Measurements from ENCODE around the gene MYO1E. TPM values are rescaled to one million over a fixed set of nuclear protein-coding genes. Genes with fewer than 3 reads are reported as not detected.
A peak's percentile ranks its signal among the peaks of the same experiment; 100 is the strongest.

The MYO1E gene
- total RNA-seq, 2 donors from 2014 or later: 252 to 329 TPM

GRCh38 chr15:59352189-59352588 lies 20.5 kb downstream of the MYO1E start:
- no peak overlapping the region for H3K9ac ChIP-seq (ENCODE audit: low read depth in 2 of 2, low read length in 2 of 2)
- H3K27ac ChIP-seq: no peak overlapping the region
- H3K4me3 ChIP-seq: no peak overlapping the region
- no peak for DNase-seq
- no peaks in the 10 kb centered on the region for H3K27me3 ChIP-seq
- no peaks in the 10 kb centered on the region for H3K9me3 ChIP-seq
- intact Hi-C loops (cut with DNase I): no loop called here
- no peaks in the 10 kb centered on the region for H3K36me3 ChIP-seq
- TF ChIP-seq, protein P1, sequence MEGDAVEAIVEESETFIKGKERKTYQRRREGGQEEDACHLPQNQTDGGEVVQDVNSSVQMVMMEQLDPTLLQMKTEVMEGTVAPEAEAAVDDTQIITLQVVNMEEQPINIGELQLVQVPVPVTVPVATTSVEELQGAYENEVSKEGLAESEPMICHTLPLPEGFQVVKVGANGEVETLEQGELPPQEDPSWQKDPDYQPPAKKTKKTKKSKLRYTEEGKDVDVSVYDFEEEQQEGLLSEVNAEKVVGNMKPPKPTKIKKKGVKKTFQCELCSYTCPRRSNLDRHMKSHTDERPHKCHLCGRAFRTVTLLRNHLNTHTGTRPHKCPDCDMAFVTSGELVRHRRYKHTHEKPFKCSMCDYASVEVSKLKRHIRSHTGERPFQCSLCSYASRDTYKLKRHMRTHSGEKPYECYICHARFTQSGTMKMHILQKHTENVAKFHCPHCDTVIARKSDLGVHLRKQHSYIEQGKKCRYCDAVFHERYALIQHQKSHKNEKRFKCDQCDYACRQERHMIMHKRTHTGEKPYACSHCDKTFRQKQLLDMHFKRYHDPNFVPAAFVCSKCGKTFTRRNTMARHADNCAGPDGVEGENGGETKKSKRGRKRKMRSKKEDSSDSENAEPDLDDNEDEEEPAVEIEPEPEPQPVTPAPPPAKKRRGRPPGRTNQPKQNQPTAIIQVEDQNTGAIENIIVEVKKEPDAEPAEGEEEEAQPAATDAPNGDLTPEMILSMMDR (IDR thresholded peaks at IDR 0.05): no peak
- no peaks in the 10 kb centered on the region for H3K4me1 ChIP-seq

DNA sequence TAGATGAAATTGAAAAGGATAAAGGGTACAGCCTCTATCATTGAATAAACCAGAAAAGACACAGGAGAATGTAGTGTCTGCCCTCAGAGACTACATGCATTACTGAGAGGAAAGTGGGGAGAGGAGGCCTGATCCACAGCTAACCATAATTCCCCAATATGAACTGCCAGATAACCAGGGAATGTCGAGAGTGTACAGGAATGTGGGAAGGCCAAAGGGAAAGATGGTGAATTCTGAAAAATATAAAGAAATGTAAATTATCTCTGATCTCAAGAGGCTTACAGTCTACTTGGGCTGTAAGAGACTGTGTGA lies 22.3 kb downstream of the MYO1E start:
- Histone ChIP-seq H3K4me1 (no peaks in the 10 kb centered on the region), H3K9ac (ENCODE audit: low read depth in 2 of 2, low read length in 2 of 2) (no peak overlapping the region), H3K4me3 (no peak overlapping the region), H3K36me3 (no peaks in the 10 kb centered on the region), H3K9me3 (no peaks in the 10 kb centered on the region), H3K27ac (peak overlapping the region; percentile 46), H3K27me3 (no peaks in the 10 kb centered on the region)
- intact Hi-C loops (cut with DNase I): no loop called here
- no peak for DNase-seq
- TF ChIP-seq, protein P1 (IDR thresholded peaks at IDR 0.05): no peak

DNA sequence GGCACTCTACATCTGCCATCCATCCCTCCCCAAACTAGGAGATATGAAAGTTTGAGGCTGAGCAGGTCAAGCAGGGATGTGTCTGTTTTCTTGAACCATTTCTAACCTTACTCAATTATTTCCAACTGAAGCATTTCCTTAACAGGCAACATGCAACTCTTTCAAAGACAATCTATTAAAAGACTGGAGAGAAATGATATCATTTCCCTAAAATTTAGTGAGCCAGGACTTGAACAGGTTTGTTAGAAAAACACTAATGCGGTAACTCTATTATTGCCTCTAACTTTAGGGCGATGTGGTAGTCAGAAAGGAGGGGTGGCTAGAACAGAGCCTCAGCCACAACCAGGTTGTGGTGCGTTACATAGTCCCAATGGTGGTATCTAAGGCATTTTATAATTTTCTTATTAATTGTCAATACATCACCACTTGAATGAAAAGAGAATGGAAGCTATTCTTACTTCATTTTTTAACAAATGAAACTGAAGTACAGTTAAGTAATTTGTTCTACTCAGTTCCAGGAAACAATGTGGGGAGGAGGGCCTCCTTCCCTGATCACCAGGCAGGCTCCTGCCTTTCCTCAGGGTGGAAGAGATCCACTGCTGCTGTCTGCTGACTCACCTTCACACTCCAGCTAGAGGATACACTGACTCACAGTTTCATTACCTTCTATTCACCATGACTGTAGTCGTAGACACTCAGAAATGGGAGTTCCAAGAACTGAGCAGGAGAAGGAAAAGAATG lies 22.8 kb downstream of the MYO1E start:
- H3K36me3 ChIP-seq: no peaks in the 10 kb centered on the region
- no peaks in the 10 kb centered on the region for H3K4me1 ChIP-seq
- no peak overlapping the region for H3K9ac ChIP-seq (ENCODE audit: low read depth in 2 of 2, low read length in 2 of 2)
- no peaks in the 10 kb centered on the region for H3K9me3 ChIP-seq
- H3K27ac ChIP-seq: peak overlapping the region; percentile 46
- DNase-seq: no peak
- no peak overlapping the region for H3K4me3 ChIP-seq
- H3K27me3 ChIP-seq: no peaks in the 10 kb centered on the region
- intact Hi-C loops (cut with DNase I): no loop called here
- TF ChIP-seq, protein P1 (IDR thresholded peaks at IDR 0.05): no peak

- Histone ChIP-seq H3K27ac (no peak overlapping the region), H3K9me3 (no peaks in the 10 kb centered on the region), H3K4me3 (no peak overlapping the region), H3K27me3 (no peaks in the 10 kb centered on the region), H3K36me3 (no peaks in the 10 kb centered on the region), H3K9ac (ENCODE audit: low read depth in 2 of 2, low read length in 2 of 2) (no peak overlapping the region), H3K4me1 (no peaks in the 10 kb centered on the region)
- intact Hi-C loops (cut with DNase I): no loop called here
- no peak for DNase-seq
- TF ChIP-seq, protein P1 (IDR thresholded peaks at IDR 0.05): no peak
Observed at GRCh38 chr15:59347915-59348314, 24.8 kb downstream of the MYO1E start.

GRCh38 chr15:59346951-59347350 lies 25.7 kb downstream of the MYO1E start:
- Histone ChIP-seq H3K36me3 (no peaks in the 10 kb centered on the region), H3K4me3 (no peak overlapping the region), H3K9me3 (no peaks in the 10 kb centered on the region), H3K9ac (ENCODE audit: low read depth in 2 of 2, low read length in 2 of 2) (no peak overlapping the region), H3K27ac (no peak overlapping the region), H3K4me1 (no peaks in the 10 kb centered on the region), H3K27me3 (no peaks in the 10 kb centered on the region)
- intact Hi-C loops (cut with DNase I): no loop called here
- TF ChIP-seq, protein P1 (IDR thresholded peaks at IDR 0.05): no peak
- DNase-seq: no peak
